Astrocyte of the cerebellum (primary cell): ENCODE measurements around the gene ATP1B1.

ENCODE experiments used
- DNase-seq: peaks from one replicate; pipeline ENCODE4 v3.0.0-alpha.2; 2011; ENCODE audit warnings: low read depth
- H3K4me3 ChIP-seq: 2 replicates; pipeline ENCODE4 v1.5.1; 2011; ENCODE audit warnings: mild to moderate bottlenecking, low read depth, low read length, moderate library complexity
- CTCF ChIP-seq: IDR thresholded peaks from 2 replicates; pipeline ENCODE4 v1.5.1; 2012; ENCODE audit warnings: low read length, low read depth, moderate library complexity, mild to moderate bottlenecking; ENCODE audit errors: missing control alignments
- in situ Hi-C: cut with HindIII; loops from 2 replicates; pipeline ENCODE4 v1.10.0; 2017; ENCODE audit warnings: low sequenced_read_pairs

Gene ATP1B1

GRCh38 chr1:169070547-169070946 is 35.9 kb upstream of the ATP1B1 start:
- no peak for DNase-seq
- no peak overlapping the region for H3K4me3 ChIP-seq
- no peak for TF ChIP-seq CTCF
- in situ Hi-C loops: no loop called here

GRCh38 chr1:169070958-169071357 is 35.5 kb upstream of the ATP1B1 start:
- in situ Hi-C loops: no loop called here
- no peak for DNase-seq
- H3K4me3 ChIP-seq: no peak overlapping the region
- no peak for TF ChIP-seq CTCF

GRCh38 chr1:169072945-169073725 is 33.4 kb upstream of the ATP1B1 start:
- H3K4me3 ChIP-seq: no peak overlapping the region
- no peak for TF ChIP-seq CTCF
- in situ Hi-C loops: no loop called here
- DNase-seq: no peak

GRCh38 chr1:169078163-169078883 is 28.2 kb upstream of the ATP1B1 start:
- no peak for TF ChIP-seq CTCF
- DNase-seq: no peak
- in situ Hi-C loops: no loop called here
- H3K4me3 ChIP-seq: no peak overlapping the region

GRCh38 chr1:169081503-169082123 is 24.9 kb upstream of the ATP1B1 start:
- in situ Hi-C loops: no loop called here
- no peak for DNase-seq
- H3K4me3 ChIP-seq: no peak overlapping the region
- no peak for TF ChIP-seq CTCF

GRCh38 chr1:169085911-169086310 is 20.6 kb upstream of the ATP1B1 start:
- in situ Hi-C loops: no loop called here
- DNase-seq: no peak
- no peak overlapping the region for H3K4me3 ChIP-seq
- no peak for TF ChIP-seq CTCF
